HG02943 (cell line): ENCODE results near the gene ACTN3.
"Not testable (repeated sequence)": the region's sequence is repeated elsewhere in the genome, so short reads cannot be mapped to it uniquely, and the experiment has no call there.

Experiments used
- ATAC-seq: cut with Tn5 transposase; IDR thresholded peaks from one replicate; pipeline ENCODE4 v1.9.1; 2021; ENCODE audit warnings: mild to moderate bottlenecking, low read depth, moderate library complexity; ENCODE audit not compliant: unreplicated experiment

ACTN3 gene

DNA sequence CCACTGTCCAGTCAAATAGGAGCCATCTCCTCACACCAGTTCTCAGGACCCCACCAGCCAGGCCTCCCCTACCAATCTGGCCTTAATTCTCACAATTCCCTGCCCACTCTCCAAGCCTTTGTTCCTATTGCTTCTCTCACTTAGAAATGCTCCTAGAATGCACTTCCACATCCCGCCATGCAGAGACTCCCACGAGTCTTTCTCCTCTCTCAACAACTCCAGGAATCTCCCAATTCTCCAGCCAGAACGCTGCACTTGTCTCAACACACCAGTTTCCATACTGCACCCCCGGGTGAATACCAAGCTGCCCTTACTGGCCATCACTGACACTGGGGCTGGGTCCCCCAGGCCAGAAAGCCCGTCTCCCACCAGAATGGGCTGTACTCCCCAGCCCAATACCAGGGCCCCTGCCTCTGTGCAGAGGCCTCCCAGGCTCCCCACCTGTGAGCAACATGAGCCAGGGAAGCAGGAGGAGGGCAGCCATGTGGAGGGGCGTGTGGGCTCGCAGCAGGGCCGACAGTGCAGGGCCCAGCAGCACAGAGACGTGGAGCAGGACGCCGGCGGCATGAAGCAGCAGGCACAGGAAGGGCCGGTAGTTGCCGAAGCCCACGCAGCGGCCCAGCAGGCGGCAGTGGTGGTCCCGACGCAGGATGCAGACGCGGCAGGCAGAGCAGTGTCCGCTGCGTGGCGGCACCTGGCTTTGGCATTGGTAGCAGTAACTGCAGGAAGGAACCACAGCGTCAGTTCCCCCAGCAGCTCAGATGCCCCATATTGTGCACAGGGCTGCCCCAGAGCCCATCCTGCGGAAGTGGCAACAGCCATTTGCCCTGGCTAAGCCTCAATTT is 3.2 kb upstream of the ACTN3 start:
- no peak for ATAC-seq

DNA sequence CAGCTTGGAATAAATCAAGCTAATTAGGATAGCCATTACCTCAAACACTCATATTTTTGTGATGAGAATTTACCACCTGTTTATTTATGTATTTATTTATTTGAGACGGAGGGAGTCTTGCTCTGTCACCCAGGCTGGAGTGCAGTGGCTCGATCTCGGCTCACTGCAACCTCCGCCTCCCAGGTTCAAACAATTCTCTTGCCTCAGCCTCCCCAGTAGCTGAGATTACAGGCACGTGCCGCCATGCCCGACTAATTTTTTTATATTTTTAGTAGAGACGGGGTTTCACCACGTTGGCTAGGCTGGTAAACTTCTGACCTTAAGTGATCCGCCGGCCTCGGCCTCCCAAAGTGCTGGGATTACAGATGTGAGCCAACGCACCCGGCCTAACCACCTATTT is 1.8 kb upstream of the ACTN3 start:
- ATAC-seq = not testable (repeated sequence)

DNA sequence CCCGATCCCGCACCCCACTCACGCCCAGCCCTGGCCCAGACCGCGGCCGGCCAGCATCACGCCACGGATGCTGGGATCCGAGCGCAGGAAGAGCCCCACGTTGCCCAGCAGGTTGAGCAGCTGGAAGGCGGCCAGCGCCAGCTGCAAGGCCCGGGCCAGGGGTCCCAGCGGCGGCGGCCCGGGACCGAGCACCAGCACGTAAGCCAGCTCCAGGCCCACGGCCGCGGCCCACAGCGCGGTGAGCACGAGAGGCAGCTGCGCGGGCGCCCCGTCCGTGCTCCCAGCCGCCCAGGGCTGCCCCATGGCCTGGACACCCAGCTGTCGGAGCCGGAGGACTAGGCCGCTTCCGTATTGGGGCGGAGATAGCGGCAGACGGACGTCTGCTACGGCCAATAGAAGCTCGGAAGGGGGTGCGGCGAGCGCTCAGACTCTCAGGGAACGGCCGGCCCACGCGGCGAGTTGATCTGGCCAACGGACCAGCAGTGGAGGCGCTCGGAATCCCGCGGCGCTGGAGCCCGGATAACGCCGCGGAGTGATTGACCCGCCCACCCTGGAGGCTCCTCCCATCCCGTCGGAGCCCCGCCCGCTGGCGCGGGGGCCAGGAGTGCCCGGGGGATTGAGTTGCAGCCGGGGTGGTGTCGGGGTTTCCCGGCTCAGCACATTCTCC is 869 bp upstream of the ACTN3 start, which contains the start of gene ZDHHC24:
TSS of gene ZDHHC24 (minus strand) at position 348 of the 667 bp plus-strand sequence. CDS start at position 303, 45 bp downstream.
- ATAC-seq = peak; percentile 57

DNA sequence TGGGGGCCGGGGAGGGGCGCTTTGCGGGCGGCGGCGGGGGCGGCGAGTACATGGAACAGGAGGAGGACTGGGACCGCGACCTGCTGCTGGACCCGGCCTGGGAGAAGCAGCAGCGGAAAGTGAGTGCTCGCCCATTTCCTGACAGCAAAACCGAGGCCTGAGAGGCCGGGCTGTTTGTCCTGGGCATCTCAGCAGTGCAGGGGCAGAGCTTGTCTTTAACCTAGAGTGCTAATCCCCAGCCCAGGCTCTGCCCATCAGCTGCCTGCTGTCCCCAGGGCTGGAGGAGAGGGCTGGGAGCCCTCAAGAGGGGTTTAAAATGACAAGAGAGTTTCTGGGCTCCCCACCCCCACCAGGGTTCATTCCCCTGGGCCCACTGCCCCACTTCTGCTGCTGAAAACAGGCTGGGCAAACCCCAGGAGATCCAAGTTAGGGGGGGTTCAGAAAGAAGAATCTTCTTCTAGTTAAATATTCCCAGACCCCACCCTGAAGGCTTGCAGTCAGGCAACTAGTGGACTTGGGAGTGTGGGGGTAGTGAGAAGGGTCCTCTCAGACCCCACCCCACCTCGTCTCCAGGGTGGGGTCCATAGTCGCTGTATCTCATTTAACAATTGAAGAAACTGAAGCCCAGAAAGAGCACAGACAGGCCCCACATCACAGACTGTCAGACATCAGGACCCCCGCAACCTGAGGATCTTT is 411 bp downstream of the ACTN3 start:
- no peak for ATAC-seq

DNA sequence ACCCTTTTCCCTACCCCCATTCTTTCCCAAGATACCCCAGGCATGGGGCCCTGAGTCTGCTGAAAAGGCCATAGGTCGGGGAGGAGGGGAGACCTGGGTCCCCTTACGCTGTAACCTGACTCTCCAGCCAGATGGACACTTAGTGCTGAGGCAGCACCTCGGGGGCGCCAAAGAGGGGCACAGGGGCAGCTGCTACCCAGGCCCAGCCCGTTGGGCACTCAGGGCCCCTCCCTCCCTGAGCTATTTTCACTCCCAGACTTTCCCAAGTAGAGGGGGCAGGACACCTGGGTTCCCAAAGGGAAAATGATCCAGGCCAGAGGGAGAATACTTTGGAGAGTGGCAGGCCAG is 933 bp downstream of the ACTN3 start:
- no peak for ATAC-seq

DNA sequence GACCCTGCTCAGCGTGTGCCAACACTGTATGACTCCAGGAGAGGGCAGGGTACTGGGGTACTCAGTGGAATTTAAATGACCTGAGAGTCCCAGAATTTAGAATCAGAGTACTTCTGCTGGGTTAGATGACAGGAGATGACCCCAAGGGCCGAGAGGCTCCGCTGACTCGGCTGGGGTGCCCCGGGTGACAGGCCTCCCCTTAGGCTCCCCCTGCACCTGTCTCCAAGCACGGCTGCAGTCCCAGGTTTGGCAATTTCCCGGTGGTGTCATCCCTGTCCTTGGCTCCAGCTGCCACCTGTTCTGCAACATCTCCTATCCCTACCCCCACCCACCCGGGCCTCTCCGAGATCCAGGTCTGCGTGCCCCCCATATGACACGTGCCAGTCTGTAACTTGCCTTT is 1.3 kb downstream of the ACTN3 start:
- ATAC-seq = no peak

DNA sequence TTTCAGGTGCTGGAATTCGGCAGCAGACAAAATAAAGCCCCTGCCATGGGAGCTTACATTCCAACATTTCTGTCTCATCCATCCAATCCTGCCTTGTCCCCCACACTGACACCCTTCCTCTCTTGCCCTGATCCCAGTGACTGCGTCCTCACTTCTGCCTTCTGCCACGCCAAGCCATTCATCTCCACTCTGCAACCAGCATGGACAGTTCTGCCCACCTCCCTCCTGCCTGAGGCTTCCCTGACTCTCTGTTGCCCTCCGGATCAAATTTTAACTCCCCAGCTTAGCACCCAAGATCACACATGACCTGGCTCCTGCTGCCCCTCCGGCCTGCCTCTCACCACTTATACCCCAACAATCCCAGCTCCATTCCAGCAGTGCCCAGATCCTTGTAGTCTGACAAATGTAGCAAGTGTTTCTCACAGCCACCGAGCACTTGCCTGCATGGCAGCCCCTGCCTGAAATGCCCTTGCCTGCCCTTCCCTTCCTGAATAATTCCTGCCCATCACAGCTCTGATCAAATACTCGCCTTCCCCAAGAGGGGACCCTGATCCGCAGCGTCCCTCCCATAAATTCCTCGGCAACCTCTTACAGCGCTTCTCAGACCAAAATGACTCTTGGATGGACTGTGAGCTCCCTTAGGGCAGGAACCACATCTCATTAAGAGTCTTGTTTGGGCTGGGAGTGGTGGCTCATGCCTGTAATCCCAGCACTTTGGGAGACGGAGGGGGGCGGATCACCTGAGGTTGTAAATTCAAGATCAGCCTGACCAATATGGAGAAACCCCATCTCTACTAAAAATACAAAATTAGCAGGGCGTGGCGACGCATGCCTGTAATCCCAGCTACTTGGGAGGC is 2.3 kb downstream of the ACTN3 start:
- ATAC-seq = no peak

DNA sequence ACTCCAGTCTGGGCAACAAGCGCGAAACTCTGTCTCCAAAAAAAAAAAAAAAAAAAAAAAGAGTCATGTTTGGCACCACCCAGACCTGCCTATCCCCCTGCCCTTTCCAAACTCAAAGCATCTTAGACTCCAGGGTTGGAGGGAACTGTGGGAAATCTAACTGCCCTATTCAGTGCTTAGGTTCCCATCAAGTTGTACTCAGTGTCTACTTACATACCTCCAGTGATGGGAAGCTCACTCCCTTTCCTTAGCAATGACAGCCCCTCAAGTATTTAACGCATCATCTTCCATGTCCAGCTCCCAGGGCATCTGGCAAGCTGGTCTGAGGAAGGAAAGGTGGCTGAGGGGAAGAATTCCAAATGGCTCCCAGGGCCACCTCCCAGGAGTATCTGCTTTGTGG is 3.0 kb downstream of the ACTN3 start:
- ATAC-seq = no peak

DNA sequence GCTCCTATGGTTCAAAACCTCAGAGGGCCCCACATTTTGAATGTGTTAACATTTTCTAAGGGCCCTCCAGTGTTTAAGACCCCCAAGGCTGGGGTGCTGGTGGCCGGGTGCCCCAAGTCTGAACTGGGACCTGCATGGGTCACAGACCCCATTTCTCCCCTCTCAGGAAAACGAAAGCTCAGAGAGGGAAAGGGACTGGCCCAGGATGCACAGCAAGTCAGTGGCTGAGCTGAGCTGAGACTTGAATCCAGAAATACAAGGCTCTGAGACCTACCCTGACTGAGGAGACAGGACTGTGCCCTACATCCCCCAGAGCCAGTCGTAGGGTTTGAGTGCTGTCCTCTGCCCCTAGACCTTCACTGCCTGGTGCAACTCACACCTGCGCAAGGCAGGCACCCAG is 4.2 kb downstream of the ACTN3 start:
- no peak for ATAC-seq

DNA sequence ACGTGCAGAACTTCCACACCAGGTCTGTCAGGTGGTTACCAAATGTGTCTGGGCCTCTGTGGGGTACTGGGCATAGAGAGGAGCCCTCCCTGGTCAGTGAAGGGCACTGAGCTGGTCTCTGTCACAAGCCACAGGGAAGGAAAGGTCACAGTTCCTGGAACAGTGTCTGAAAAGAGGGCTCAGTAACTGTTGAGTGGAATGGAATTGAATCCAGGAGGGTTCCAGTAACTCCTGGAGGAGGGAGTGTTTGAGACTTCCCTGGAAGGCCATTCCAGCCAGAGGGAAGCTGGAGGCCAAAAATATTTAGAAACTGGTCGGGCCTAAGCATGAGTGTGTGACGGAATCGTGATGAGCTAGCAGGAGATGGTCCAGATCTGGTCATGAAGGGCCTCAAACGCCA is 7.9 kb downstream of the ACTN3 start:
- no peak for ATAC-seq

DNA sequence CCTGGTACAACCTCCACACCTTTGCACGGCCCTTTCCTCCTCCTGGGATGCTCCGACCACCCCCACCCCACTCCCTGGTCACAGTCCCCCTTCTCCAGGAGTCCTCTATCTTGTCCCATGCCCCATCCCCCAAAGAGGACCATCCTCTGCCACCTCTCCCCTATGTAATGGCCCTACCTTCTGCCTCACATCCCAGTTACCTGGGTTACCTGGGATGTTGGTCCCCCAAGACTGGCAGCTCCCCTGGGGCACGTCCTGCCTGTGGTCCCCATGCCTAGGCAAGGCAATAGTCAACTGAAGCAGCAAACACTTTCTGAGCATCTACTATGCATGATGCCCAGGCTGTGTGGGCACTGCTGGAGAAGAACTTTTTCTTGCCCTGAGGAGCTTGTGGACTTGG is 8.7 kb downstream of the ACTN3 start:
- no peak for ATAC-seq

DNA sequence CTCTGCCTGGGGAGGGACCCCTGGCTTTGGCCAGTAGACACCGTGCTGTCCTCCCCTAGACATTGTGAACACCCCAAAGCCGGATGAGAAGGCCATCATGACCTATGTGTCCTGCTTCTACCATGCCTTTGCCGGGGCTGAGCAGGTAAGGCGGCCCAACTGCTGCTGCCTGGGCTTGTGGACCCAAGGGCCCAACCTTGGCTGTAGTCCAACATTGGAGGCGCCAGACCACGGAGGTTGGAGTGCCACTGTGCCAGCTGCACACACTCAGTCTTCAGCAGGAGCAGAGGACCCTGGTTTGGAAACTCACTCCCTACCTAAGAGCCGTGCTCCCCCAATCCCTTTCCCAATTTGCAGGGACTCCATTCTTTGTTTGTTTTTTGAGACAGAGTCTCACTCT is 9.4 kb downstream of the ACTN3 start:
- ATAC-seq = no peak

DNA sequence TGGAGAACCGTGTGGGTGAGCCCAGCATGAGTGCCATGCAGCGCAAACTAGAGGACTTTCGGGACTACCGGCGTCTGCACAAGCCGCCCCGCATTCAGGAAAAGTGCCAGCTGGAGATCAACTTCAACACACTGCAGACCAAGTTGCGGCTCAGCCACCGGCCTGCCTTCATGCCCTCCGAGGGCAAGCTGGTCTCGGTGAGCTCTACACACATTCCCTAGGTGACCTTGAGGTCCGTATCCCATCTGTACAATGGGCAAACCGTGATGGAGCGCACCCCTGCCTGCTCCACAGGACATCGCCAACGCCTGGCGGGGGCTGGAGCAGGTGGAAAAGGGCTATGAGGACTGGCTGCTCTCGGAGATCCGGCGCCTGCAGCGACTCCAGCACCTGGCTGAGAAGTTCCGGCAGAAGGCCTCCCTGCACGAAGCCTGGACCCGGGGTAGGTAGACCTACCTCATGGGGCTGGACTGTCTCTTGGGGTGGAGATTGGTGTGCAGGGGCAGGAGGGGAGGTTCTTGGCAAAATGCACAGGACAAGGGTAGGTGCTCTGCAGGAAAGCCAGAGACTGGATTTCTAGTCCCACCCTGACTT is 11.1 kb downstream of the ACTN3 start:
- ATAC-seq = no peak

DNA sequence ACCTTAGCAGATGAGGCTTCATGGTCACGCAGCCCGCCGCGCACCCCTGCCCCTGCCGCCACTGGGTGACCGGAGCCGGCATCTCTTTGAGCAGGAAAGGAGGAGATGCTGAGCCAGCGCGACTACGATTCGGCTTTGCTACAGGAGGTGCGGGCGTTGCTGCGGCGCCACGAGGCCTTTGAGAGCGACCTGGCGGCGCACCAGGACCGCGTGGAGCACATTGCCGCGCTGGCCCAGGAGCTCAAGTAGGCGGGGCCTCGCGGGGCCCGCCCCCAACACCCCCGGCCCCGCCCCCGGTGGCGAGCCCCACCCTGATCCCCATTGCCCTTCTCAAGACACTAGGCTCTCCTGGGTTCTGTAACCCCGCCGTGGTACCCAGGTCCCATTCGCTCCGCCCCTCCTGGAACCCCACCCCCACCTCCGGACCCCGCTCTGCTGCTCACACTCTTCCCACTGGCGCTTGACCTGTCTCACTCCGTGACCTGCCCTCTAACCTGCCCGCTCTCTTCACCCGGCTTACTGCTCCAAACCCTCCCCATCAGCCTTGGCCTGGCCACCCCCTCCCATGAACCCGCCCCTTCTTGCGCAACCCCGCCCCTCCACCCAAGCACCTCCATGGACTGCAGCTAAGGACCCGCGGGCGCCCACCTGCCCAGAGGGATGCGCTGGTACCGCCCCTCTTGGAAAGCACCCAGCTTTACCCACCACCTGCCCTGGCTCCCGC is 12.6 kb downstream of the ACTN3 start:
- ATAC-seq = no peak

DNA sequence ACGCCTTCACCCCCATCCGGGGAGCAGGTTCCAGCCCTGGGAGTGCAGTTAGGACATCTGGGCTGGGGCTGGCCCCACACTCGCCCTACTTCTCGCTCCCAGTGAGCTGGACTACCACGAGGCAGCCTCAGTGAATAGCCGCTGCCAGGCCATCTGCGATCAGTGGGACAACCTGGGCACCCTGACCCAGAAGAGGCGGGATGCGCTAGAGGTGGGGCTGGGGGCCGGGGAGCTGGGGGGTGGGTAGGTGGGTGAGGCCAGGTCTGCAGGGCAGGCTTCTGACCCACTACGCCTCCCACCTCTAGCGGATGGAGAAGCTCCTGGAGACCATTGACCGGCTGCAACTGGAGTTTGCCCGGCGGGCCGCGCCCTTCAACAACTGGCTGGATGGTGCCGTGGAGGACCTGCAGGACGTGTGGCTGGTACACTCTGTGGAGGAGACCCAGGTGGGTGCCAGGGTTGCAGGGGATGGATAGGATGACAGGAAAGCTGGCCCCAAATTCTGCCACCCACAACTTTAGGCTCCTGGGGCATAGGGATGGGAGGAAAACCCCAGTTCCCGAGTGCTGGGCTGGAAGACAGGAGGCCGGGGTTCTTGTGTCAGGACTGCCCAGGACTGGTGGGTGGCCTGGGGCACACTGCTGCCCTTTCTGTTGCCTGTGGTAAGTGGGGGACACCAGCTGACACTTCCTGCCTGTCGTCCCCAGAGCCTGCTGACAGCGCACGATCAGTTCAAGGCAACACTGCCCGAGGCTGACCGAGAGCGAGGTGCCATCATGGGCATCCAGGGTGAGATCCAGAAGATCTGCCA is 13.4 kb downstream of the ACTN3 start:
- no peak for ATAC-seq

DNA sequence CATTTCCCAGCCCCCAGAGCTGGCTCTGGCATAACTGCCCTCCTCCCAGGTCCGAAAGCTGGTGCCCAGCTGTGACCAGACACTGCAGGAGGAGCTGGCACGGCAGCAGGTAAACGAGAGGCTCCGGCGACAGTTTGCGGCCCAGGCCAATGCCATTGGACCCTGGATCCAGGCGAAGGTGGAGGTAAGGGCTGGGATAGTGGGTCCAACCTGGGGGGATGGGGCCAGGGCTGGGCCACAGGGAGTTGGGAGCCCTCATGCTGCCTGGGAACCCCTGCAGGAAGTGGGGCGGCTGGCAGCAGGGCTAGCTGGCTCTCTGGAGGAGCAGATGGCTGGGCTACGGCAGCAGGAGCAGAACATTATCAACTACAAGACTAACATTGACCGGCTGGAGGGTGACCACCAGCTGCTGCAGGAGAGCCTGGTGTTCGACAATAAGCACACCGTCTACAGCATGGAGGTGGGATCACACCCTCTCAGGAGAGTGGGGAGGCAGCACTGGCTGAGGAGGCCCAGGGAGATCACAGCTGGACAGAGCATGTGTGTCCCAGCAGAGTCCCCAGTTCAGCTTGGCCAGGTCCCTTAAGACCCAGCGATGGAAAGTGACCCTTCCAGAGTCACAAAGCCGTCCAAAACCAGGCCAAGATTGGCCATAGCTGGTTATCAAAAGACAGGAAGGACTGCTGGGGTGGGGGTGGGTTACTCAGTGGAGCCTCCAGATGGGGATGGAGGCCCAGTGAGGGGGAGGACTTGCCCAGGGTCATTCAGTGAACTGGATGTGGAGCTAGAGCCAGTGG is 14.7 kb downstream of the ACTN3 start:
- no peak for ATAC-seq

DNA sequence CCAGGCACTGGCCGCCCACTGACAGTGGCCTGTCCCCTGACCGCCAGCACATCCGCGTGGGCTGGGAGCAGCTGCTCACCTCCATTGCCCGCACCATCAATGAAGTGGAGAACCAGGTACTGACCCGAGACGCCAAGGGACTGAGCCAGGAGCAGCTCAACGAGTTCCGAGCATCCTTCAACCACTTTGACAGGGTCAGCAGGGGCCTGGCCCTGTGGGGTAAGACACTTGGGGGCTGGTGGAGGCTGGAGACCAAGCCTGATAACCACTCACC is 15.2 kb downstream of the ACTN3 start:
- no peak for ATAC-seq

DNA sequence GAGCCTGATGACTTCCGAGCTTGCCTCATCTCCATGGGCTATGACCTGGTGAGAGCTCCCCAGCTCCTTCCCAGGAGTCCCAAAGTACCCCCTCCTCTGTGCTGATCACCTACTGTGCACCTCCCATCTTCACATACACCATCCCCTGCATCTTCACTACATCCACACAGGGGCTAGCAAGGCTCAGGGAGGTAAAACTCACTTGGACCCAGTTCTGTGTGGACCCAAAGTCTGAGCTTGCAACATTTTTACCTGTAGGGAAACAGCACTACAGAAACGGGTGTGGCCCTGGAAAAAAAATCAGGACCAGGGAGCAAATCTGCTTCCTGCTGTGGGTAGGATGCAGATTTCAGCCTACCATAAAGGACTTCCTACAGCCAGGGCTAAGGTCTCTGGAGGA is 15.6 kb downstream of the ACTN3 start:
- ATAC-seq = no peak
